Colonic mucosa (tissue), 4 donors: ENCODE results near the gene SGCE. TPM values are rescaled to one million over a fixed set of nuclear protein-coding genes. Genes with fewer than 3 reads are reported as not detected.

Experiments used
- DNase-seq: peaks from one replicate; pipeline ENCODE4 v3.0.0-alpha.2; 2020
- H3K27ac ChIP-seq: fragments of 200-600 bp; one replicate; pipeline ENCODE4 v1.8.0; 2021
- H3K27me3 ChIP-seq: fragments of 200-600 bp; one replicate; pipeline ENCODE4 v1.8.0; 2021
- H3K36me3 ChIP-seq: fragments of 200-600 bp; one replicate; pipeline ENCODE4 v1.8.0; 2021
- H3K4me1 ChIP-seq: fragments of 200-600 bp; one replicate; pipeline ENCODE4 v1.8.0; 2021; ENCODE audit warnings: mild to moderate bottlenecking
- H3K4me3 ChIP-seq: fragments of 200-600 bp; one replicate; pipeline ENCODE4 v1.8.0; 2021
- H3K9ac ChIP-seq, 2 donors: one replicate each; pipeline ENCODE4 v1.7.0; 2013; ENCODE audit warnings: control low read depth in 2 of 2, low read depth in 2 of 2, low read length in 2 of 2
- H3K9me3 ChIP-seq: fragments of 200-600 bp; one replicate; pipeline ENCODE4 v1.8.0; 2021
- CTCF ChIP-seq: fragments of 200-600 bp; IDR thresholded peaks from one replicate; pipeline ENCODE4 v1.8.0; 2022; ENCODE audit warnings: antibody characterized with exemption, mild to moderate bottlenecking
- intact Hi-C: fragments of 100-400 bp; cut with DNase I; formaldehyde crosslinking; loops from one replicate; pipeline ENCODE4 v1.14.1; 2022
- total RNA-seq, 2 donors: library from RNA; stranded (reverse); fragmentation: NEBNext Ultra II Directional in 1 of 2; extraction: Animal tissue kit (Norgen Biotek cat#: 25700) in 1 of 2; gene quantifications; one replicate each; pipeline ENCODE4 v1.2.1, GENCODE V29; 2021
- donor health status: healthy.
- donor health status: DM: no; HTN: no; CAD: no.
- donor health status: DM: no; HTN: no; CAD: no.

SGCE gene
- total RNA-seq, 2 donors from 2014 or later = 6.1 to 10.8 TPM

- Histone ChIP-seq H3K4me1 (peaks cover 3% of the 10 kb centered on the region), H3K27ac (no peak overlapping the region), H3K4me3 (no peak overlapping the region), H3K9ac (no peak overlapping the region), H3K27me3 (no peaks in the 10 kb centered on the region), H3K9me3 (no peaks in the 10 kb centered on the region), H3K36me3 (no peaks in the 10 kb centered on the region)
- intact Hi-C loops = no loop called here
- no peak for DNase-seq
- no peak for TF ChIP-seq CTCF
Observed at GRCh38 chr7:94557215-94557614, 98.7 kb downstream of the SGCE start.

DNA sequence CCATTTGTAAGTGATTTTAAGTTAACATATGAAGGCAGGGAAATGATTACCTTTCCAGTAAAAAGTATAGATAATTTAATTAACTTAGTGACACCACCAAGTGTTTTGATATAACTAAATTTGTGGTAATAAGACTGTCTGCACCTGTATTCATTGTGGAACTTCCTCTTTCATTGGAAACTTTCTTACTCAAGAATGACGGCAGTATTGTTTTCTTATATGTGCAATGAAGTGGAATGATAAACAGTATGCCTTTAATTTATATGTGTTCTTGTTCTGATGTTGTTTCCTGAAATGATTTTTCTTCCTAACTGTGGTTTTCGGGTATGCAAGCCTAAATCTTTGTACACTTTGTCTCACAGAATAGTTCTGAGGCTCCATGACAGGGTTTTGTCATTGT, 99.9 kb downstream of the SGCE start:
- no peak for TF ChIP-seq CTCF

DNA sequence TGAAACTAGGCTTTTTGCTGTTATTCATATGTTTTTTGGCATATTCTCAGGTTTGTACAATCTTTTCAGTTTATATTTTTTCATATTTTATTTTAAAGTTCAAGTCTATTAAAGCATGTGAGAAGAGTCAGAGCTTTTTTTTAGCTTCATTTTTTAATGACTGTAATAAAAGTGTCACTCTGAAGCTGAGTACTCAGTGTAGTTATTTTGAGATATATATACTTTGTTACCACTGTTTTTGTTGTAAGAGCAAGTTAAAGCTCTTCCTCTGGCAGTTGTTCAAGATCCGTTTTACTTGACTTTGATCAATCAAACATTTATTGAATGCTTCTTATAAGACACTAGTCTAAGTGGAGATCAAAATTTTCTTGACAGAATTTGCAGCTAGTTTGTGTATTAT, 108.8 kb downstream of the SGCE start:
- Histone ChIP-seq H3K4me3 (no peak overlapping the region), H3K27ac (no peak overlapping the region), H3K27me3 (no peaks in the 10 kb centered on the region), H3K36me3 (no peaks in the 10 kb centered on the region), H3K4me1 (no peaks in the 10 kb centered on the region), H3K9ac (no peak overlapping the region), H3K9me3 (no peaks in the 10 kb centered on the region)
- TF ChIP-seq CTCF = no peak
- intact Hi-C loops = no loop called here
- DNase-seq = no peak

More for the DNA sequence above, 99.9 kb downstream of the SGCE start:
- Histone ChIP-seq H3K9me3 (no peaks in the 10 kb centered on the region), H3K4me1 (peaks cover 3% of the 10 kb centered on the region), H3K27ac (no peak overlapping the region), H3K4me3 (no peak overlapping the region), H3K9ac (no peak overlapping the region), H3K27me3 (no peaks in the 10 kb centered on the region), H3K36me3 (no peaks in the 10 kb centered on the region)
- DNase-seq = no peak
- intact Hi-C loops = no loop called here

DNA sequence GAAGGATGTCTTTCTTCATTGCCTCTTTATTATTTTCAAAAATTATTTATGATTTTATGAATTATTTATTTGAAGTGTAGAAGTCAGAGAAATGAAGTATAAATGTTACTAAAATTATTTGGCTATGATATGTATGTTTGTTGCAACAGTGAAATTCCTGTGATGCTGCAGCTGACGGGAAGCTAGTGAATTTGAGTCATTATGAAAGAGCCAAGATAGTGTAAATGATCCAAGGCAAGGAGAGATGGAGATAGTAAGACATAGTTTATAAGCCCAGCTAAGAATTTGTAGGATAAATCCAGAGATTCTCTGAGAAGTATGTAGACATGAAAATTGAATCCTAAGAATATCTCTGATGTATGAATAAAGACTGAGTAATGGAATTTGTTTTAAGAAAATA, 115.5 kb downstream of the SGCE start:
- no peaks in the 10 kb centered on the region for H3K9me3 ChIP-seq
- no peak for DNase-seq
- H3K36me3 ChIP-seq = no peaks in the 10 kb centered on the region
- no peaks in the 10 kb centered on the region for H3K27me3 ChIP-seq
- H3K4me3 ChIP-seq = no peak overlapping the region
- H3K27ac ChIP-seq = no peak overlapping the region
- no peak for TF ChIP-seq CTCF
- no peaks in the 10 kb centered on the region for H3K4me1 ChIP-seq
- H3K9ac ChIP-seq = no peak overlapping the region
- intact Hi-C loops = no loop called here

Other genes starting within 250 kb of the SGCE start
- gene CASD1, start 146.3 kb downstream of the SGCE start, total RNA-seq = 10 to 100 TPM; 39.7 to 54.4 TPM